ENCODE measurements around the gene TUBB. TPM values are rescaled to one million over a fixed set of nuclear protein-coding genes. Genes with fewer than 3 reads are reported as not detected.

The TUBB gene
- total and polyA plus RNA-seq, 8 donors: 67.5 to 223 (median 137) TPM

- TF ChIP-seq POLR2AphosphoS5 (IDR thresholded peaks at IDR 0.05) (peak in 1 of 3 donors; percentile 37), CTCF (IDR thresholded peaks at IDR 0.05) (no peak), EP300 (IDR thresholded peaks at IDR 0.05) (no peak), POLR2A (IDR thresholded peaks at IDR 0.05) (no peak)
- WGBS, 5 donors: 81 to 97% (median 92%) methylated on average over 10 of the region's 10 CpGs
- Histone ChIP-seq H3K4me3 (no peak overlapping the region), H3K9me3 (no peaks in the 10 kb centered on the region), H3K4me1 (peaks cover 13 to 32% (median 21%) of the 10 kb centered on the region in 4 donors), H3K36me3 (no peaks in the 10 kb centered on the region), H3K27ac (peak overlapping the region in 3 of 5 donors; percentile 44 to 53 (median 51)), H3K27me3 (no peaks in the 10 kb centered on the region)
- intact Hi-C loops (cut with DNase I; ENCODE audit: low total_unique reads): no loop called here
- peak in 1 of 2 donors; percentile 48 for DNase-seq
Measured at GRCh38 chr6:30759575-30760239, 39.6 kb downstream of the TUBB start.

GRCh38 chr6:30760549-30760948, 40.4 kb downstream of the TUBB start:
- H3K4me3 ChIP-seq: no peak overlapping the region
- TF ChIP-seq POLR2AphosphoS5 (IDR thresholded peaks at IDR 0.05): no peak
- TF ChIP-seq CTCF (IDR thresholded peaks at IDR 0.05): no peak
- no peak for TF ChIP-seq EP300 (IDR thresholded peaks at IDR 0.05)
- no peak for TF ChIP-seq POLR2A (IDR thresholded peaks at IDR 0.05)
- H3K36me3 ChIP-seq: no peaks in the 10 kb centered on the region
- H3K27ac ChIP-seq: peak overlapping the region in 2 of 5 donors; percentile 44 to 51
- intact Hi-C loops (cut with DNase I; ENCODE audit: low total_unique reads): no loop called here
- no peak for DNase-seq
- H3K27me3 ChIP-seq: no peaks in the 10 kb centered on the region
- 74 to 89% (median 82%) methylated on average over 8 of the region's 8 CpGs for WGBS, 5 donors
- H3K9me3 ChIP-seq: no peaks in the 10 kb centered on the region
- H3K4me1 ChIP-seq: peaks cover 13 to 32% (median 23%) of the 10 kb centered on the region in 4 donors

GRCh38 chr6:30761791-30762429, 41.8 kb downstream of the TUBB start:
- no peak for TF ChIP-seq POLR2AphosphoS5 (IDR thresholded peaks at IDR 0.05)
- TF ChIP-seq CTCF (IDR thresholded peaks at IDR 0.05): no peak
- TF ChIP-seq EP300 (IDR thresholded peaks at IDR 0.05): no peak
- no peak for TF ChIP-seq POLR2A (IDR thresholded peaks at IDR 0.05)
- no peak overlapping the region for H3K27ac ChIP-seq
- WGBS, 5 donors: 91 to 95% (median 94%) methylated on average over 4 of the region's 4 CpGs
- no peak overlapping the region for H3K4me3 ChIP-seq
- H3K9me3 ChIP-seq: no peaks in the 10 kb centered on the region
- no peaks in the 10 kb centered on the region for H3K36me3 ChIP-seq
- H3K27me3 ChIP-seq: no peaks in the 10 kb centered on the region
- no peak for DNase-seq
- peaks cover 13 to 42% (median 26%) of the 10 kb centered on the region in 4 donors for H3K4me1 ChIP-seq
- intact Hi-C loops (cut with DNase I; ENCODE audit: low total_unique reads): no loop called here

GRCh38 chr6:30763155-30763617, 43.0 kb downstream of the TUBB start:
- Histone ChIP-seq H3K36me3 (no peaks in the 10 kb centered on the region), H3K9me3 (no peaks in the 10 kb centered on the region), H3K27me3 (no peaks in the 10 kb centered on the region), H3K4me1 (peaks cover 13 to 42% (median 26%) of the 10 kb centered on the region in 4 donors), H3K4me3 (no peak overlapping the region), H3K27ac (peak overlapping the region; percentile 56 to 72 (median 66))
- no peak for TF ChIP-seq POLR2AphosphoS5 (IDR thresholded peaks at IDR 0.05)
- TF ChIP-seq CTCF (IDR thresholded peaks at IDR 0.05): no peak
- no peak for TF ChIP-seq POLR2A (IDR thresholded peaks at IDR 0.05)
- TF ChIP-seq EP300 (IDR thresholded peaks at IDR 0.05): no peak
- WGBS, 5 donors: 75 to 91% (median 89%) methylated on average over 1 of the region's 1 CpG
- no peak for DNase-seq
- intact Hi-C loops (cut with DNase I; ENCODE audit: low total_unique reads): no loop called here

Data from stomach (tissue), 9 donors.